GM18873 (cell line): ENCODE measurements around the gene SERPINB2.

Source experiments
- ATAC-seq: cut with Tn5 transposase; IDR thresholded peaks from one replicate; pipeline ENCODE4 v1.9.1; 2021; ENCODE audit warnings: mild to moderate bottlenecking, moderate library complexity, moderate number of reproducible peaks; ENCODE audit not compliant: unreplicated experiment, low FRiP score

SERPINB2 gene

DNA sequence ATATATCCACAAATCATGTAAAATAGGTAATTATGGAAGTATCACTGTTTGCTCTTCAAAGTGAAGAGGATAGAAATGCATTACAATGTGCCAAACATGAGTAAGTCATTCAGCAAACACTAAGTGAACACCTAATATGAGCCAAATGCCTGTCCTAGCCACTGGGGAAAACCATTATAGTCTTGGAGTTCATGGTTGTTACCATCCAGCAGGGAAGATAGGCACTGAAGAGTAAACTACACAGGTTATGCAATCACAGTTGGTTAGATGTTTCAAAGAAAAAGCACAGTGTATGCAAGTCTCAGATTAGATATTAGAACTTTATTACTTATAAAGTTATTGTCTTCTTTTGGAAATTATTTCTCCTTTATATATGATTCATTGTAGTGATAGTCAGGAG is 3.9 kb upstream of the SERPINB2 start:
- ATAC-seq = no peak

DNA sequence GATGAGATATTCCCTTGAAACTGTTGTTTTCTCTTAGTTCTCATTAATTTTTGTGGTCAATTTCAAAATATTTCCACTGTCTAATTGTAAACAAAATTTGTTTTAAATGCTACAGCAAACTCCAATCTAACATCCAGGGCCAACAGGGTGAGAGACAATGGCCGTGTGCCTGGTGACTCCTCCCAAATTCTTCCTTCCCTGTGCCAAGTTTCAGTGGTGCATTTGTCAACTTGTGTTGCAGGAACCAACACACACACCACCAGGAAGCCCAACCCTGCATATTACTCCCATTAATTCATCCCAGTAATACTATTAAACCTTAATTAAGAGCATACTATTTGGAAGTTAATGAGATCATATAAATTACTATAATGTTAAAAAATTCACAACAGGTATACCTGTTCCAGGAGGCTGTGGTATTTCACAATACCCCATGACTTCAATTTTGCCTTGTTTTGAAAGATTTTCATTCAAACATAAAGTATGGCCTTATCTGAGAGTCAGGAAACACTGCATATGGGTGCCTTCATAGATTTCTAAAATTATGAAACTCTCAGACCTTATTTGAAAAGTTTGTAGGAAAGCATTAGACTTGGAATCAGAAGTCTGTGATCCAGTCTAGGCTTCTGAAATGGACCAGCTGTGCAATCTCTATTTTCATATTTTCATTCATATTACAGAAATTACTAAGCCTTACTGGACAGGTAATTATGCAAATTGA is 1.1 kb downstream of the SERPINB2 start:
- no peak for ATAC-seq

DNA sequence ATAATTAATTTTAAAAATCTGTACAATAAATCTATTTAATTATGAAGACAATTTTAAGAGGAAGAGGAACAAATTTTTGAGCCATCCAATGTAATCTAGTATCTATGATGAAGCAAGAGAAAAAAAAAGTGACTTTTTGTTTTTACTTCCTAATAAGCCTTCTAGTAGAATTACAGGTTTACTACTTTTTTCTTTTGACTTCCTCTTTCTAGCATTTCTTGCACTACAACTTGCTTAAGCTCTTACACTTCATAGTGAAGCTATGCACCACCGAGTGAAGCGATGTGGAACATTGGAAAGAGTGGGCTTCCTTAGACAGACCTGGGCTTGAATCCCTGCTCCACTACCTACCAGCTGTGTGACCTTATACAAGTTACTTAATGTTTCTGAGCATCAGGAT is 2.1 kb downstream of the SERPINB2 start:
- no peak for ATAC-seq

DNA sequence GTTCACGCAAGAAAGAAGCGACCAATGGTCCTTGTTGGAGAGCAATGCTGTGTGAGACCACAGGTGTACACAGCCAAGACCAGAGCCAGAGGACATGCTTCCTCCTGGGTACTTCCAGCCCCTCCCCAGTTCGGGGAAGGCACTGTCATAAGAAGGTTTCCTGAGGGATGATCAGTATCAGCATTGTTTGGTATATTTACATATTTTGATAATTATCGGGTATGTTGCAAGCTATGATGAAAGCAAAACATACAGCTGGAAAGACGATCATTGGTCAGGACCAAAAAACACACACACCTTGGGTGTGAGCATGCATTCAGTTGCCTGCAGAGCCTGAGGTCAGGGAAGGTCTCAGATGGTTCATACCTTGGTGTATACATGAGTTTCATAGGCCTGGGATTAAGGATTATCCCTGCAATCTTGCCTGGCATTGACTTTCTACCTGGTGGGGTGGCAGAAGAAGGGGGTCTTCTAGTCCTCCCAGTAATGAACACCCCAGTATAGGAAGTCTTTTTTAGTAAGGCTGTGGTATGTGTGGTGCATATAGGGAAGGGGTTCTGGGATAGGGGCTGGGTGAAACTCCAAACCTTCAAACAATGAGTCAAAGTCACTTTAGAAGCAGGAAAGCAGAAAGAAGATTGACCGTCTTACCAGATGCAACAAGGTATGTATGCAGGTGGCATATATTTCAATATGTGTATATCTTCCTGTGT is 2.9 kb downstream of the SERPINB2 start:
- ATAC-seq = no peak

DNA sequence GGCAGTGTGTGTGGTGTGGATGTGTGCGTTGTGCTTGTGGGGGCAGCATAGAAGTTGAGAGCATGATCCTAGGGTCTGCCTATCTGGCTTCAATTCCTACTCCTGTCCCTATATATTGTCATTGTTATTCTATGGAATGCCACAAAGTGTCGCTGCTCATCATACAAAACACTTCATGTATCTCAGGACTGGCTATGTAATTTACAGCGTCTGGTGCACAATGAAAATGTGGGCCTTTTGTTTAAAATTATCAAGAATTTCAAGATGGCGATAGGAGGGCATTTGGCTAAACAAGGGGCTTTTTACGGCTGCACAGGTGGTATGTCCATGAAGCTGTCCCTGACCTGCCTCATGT is 3.4 kb downstream of the SERPINB2 start:
- ATAC-seq = peak; percentile 82

DNA sequence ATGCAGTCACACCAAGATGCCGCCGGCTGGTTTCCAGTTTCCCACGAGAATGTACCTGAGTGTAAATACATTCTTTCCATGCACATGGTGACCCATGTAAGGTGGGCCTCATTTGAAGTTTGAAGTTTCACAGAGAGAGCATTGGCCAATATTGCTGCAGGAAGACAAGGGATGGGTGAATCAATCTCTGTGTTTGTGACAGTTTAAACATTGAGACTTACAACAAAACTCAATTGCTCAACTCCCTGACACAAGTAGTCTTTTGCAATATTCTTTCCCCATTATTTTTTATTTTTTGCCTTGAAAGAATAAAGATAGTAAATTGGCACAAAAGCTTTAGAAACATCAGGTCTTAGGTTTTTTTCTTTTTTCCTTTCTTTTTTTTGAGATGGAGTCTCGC is 5.1 kb downstream of the SERPINB2 start:
- ATAC-seq = no peak

DNA sequence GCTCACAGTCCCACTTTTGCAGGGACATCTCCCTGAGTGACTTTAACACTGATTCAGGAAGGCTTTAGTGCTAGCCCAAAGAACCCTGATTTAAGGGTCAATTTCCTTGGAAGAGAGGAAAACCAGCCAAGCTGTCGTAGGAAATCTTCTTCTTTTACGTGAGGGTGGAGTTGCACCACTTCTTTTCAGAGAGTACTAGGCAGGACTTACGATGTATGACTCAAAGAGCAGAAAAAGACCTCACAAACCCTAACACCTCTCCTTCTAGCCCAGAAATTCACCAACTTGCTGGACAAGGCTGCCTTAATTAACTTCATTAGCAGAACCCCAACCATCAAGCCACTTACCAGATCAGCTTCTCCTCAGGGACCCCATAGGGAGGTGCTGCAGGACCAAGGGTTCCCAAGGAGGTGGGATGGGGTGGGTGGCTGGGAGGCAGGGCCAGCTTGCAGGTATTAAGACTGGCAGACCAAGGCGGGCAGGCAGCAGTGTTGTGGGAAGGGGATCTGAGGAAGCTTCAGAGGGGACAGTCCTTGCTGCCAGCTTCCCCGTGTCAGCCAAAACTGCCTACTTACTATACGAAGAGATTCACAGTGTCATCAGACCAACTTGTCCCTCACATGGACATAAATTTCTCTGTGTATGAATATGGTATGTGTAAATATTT is 6.7 kb downstream of the SERPINB2 start:
- no peak for ATAC-seq

DNA sequence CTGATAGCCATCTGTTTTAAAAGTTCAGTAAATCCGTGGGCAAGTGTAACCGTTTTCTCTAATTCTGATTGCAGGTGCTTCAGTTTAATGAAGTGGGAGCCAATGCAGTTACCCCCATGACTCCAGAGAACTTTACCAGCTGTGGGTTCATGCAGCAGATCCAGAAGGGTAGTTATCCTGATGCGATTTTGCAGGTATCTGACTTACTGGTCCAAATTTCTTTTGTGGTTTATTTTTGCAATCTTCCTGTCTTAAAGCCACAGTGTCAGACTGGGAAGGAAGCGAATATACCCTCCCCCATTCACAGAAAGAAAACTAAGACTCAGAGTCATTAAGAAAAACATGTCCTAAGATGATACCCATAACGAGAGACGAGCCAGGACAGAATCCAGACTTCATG is 7.7 kb downstream of the SERPINB2 start:
- ATAC-seq = no peak

DNA sequence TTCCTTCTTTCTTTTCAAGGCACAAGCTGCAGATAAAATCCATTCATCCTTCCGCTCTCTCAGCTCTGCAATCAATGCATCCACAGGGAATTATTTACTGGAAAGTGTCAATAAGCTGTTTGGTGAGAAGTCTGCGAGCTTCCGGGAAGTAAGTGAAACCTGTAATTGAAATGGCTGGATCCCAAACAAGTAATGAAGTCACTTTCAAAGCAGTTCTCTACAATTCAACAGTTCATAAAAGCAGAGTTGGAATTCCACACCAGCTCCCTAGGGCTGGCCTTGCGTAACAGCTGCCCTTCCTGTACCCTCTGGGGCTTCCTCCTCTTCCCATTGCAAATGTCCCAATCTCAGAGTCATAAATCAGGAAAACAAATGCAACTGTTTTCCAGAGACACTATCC is 9.6 kb downstream of the SERPINB2 start:
- ATAC-seq = no peak

DNA sequence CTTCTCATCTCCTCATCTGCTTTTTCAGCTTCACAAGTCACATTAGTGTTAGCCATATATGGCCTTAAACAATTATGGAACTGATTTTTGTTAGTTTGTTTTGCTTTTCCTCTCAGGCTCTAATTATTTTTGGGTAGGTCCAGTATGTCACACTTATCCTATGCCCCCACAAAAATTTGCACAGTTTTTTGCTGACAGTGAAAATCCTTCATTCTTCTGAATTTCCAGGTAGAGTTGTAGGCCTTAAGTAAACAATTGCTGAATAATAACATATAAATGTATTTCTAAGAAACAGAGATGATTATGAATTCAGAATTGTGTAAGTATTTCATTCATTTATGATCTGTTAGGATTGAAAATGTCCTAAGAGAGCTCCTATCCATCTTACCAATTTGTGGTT is 11.7 kb downstream of the SERPINB2 start:
- ATAC-seq = no peak

DNA sequence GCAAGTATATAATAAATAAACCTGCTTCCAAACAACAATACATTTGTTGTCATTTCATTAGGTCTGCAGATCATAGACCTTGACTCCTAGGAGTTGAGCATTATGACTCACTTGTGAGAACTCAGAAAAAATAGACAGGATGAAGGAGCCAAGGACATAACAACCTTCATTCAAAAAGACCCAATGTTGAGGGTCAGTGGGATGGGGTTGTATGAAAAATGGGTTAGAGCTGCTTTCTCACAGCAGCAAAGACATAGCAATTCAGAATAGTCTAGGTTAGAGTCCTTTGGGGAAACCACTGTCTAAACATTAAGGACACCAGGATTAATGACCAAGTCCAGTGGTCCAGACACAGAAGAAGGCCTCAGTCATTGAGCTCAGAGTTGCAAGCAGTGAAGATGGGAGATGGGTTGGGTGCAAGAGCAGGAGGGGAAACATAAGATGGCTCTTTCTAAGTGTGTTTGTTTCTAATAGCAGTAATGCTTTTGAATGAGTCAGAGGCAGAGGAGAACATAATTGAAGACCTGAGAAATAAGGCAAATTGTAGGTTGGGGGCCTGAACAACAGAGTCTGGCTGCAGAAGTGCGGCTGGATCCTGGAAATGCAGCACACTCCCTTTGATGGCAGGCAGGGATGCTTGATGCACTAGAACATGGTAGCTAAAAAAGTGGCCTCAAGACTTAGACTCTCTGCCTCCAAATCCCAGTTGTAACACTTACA is 16.5 kb downstream of the SERPINB2 start:
- ATAC-seq = no peak

DNA sequence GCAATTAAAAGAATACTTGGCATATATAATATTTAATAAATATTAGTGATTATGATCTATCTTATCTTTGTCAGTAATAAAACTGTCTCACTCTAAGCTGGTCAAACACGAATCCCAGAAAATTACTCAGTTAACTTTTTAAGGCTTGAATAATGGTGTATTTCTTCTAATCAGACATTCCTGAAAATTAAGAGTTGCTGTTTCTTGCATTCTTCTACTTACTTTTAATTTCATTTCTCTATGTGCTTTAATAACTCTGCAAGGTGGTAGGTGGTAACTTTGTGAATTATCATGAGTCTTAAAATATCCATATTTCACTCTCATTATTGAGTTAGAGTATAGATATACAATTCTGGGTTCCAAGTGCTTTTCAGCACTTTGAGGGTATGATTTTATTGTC is 17.2 kb downstream of the SERPINB2 start:
- ATAC-seq = no peak

DNA sequence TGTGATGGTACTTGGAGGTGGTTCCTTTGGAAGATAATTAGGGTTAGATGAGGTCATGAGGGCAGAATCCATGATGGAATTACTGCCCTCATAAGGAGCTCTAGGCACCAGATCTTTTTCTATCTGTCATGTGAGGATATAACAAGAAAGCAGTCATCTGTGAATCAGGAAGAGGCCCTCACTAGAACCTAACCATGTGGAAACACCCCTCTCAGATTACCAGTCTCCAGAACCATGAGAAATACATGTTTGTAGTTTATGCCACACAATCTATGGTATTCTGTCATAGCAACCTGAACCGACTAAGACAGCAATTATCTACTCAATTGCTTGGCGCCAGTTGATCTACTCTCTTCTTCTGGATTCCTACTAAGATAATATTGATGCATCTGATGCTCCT is 17.9 kb downstream of the SERPINB2 start:
- no peak for ATAC-seq

DNA sequence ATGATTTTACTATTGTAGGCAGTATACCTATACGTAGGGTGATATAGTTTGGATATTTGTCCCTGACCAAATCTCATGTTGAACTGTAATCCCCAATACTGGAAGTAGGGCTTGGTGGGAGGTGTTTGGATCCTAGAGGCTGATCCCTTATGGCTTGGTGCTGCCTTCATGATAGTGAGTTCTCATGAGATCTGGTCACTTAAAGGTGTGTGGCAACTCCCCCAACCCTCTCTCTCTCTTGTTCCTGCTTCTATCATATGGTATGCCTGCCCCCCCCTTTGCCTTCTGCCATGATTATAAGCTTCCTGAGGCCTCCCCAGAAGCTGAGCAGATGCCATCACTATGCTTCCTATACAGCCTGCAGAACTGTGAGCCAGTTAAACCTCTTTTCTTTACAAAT is 18.6 kb downstream of the SERPINB2 start:
- ATAC-seq = no peak

DNA sequence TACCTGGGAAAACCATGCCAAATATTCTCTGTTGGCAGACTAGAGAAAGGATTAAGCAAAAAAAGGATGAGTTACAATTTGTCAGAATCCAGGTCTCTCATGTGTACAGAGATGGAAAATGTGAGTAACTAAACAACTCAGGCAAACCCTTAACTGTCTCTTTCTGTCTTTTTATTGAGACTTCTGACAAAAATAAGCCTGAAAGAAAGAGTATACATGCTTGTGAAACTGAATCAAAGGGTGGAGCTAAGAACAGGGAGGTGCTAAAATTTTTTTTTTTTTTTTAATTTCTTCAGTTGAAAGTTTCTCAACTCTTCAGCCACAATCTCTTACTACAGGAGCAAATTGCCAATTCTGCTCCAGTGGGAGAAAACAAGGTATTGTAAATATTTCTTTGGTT is 20.2 kb downstream of the SERPINB2 start, which contains the start of gene SERPINB10:
Gene SERPINB10, plus strand, starts transcription at position 295 of the 400 bp plus-strand sequence. CDS start 7,553 bp downstream, outside the sequence.
- peak; percentile 59 for ATAC-seq

DNA sequence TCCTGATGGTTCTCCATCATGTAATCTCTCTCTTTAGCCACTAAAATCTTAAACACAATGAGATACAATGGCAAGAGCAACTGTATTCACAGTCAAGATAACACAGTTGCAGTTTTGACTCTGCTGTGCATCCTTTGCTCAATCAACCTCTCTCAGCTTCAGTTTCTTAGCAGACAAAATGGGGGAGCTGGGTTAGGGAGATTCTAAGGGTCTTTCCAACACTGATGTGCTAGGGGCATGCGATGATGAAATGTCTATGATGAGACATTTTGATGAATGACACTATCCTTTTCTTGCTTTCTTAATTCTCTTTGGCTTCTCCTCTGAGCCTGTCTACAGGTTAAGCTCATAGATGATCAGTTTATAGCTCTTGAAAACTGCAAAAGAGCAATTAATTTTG is 21.4 kb downstream of the SERPINB2 start:
- ATAC-seq = no peak

DNA sequence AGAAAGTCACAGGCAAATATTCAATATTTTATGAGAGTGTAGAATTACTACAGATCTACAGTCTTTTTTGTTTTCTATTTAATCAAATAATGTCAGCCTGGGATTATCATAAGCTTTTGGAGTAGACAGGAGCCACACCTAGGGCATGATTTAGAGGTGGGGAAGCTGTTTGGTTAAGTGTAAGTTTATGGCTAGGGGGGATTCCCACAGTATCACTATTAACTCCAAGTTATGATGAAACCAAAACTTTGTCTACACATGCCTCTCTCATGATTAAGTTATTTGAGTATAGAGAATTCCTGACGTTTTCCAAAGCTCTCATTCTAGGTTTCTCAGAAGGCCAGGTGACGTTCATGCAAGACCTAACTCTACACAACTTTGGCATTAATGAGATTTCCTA is 22.4 kb downstream of the SERPINB2 start:
- ATAC-seq = peak; percentile 79

DNA sequence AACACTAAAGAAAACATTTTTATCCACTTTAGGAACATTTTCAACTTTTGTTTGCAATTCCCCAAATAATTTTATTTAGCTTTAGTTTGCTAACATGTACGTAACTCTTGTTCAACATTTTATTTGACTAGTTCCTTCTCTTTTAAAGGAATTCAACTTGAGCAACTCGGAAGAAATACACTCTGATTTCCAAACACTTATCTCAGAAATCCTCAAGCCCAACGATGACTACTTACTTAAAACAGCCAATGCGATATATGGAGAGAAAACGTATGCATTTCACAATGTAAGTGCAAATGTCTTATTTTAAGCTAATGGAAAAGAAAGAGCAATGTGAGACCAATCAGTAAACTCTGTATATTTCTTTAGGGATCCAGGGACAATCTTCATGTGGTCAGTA is 30.3 kb downstream of the SERPINB2 start:
- ATAC-seq = no peak

DNA sequence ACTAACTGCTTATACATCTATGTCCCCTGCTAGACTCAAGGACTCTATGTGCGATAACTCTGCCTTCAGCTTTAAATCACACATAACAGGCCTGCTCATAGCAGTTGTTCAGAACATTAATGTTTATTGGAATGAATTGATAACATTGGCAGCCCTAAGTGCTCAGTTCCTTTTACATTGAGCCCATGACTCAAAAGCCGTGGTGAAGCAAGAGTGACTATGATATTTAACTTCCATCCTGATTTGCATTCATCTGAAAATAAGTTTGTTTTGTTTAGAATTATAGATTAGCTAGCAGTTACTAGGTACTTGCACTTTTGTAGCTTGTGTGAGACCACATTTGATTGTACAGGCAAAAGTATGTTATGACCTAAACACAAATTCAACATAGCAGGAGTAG is 34.5 kb downstream of the SERPINB2 start:
- ATAC-seq = no peak

DNA sequence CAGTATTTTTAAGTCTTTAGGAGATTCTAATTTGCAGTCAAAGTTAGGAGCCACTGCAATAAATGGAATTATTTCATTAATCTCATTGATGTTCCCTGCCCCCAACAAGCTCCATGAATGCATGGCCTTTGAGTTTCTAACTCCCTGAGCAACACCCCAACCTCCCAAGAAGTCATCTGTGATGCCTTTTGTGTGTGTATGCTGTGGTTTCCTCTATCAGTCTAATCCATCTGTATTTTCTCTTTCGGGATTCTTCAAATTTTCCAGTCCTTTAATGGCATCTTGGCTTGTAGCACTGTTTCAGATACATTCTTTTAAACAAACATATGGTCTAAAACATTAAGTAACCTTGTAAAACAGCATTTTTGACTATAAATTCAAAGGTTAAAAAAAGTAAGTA is 37.0 kb downstream of the SERPINB2 start:
- ATAC-seq = no peak

DNA sequence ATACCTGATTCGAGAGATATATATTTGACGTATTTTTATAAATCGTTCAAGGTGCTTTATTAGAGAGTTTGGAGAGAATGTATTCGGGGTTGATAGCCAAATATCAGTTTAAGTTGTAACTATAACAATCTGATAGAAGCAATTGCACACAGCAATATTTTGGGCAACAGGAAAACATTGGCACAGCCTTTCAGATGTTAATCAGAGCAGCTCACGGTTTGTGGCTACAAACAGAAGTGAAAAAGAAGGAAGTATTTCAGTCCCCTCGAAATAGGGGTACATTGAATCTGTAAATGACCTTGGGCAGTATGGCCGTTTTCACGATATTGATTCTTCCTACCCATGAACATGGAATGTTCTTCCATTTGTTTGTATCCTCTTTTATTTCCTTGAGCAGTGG is 40.8 kb downstream of the SERPINB2 start:
- no peak for ATAC-seq
